Neural crest cell (in vitro differentiated cells): Measurements from ENCODE around the gene EIF3J. TPM values are rescaled to one million over a fixed set of nuclear protein-coding genes. Genes with fewer than 3 reads are reported as not detected.

ENCODE experiments used
- DNase-seq: peaks from one replicate; pipeline ENCODE4 v3.0.0; 2021; ENCODE audit warnings: low read depth, mixed read lengths, low spot score
- H3K27ac Mint-ChIP-seq: one replicate; pipeline ENCODE4 v1.8.0; 2021; ENCODE audit warnings: mild to moderate bottlenecking, mixed read lengths; ENCODE audit not compliant: unreplicated experiment
- H3K27me3 Mint-ChIP-seq: 2 replicates; pipeline ENCODE4 v1.8.0; 2021; ENCODE audit warnings: low read depth, mild to moderate bottlenecking, mixed read lengths
- H3K36me3 Mint-ChIP-seq: 2 replicates; pipeline ENCODE4 v1.8.0; 2021; ENCODE audit warnings: low read depth, mild to moderate bottlenecking, mixed read lengths
- H3K4me1 Mint-ChIP-seq: 2 replicates; pipeline ENCODE4 v1.8.0; 2021; ENCODE audit warnings: mixed read lengths
- H3K4me3 Mint-ChIP-seq: one replicate; pipeline ENCODE4 v1.8.0; 2021; ENCODE audit warnings: mild to moderate bottlenecking, mixed read lengths
- H3K9me3 Mint-ChIP-seq: 2 replicates; pipeline ENCODE4 v1.8.0; 2021; ENCODE audit warnings: mixed read lengths
- total RNA-seq: library from RNA; stranded (reverse); gene quantifications from 2 replicates; pipeline ENCODE4 v1.2.1, GENCODE V29; 2021
- TF ChIP-seq, protein P1 (sequence below): fragments of 200-600 bp; sonication (generic); conservative IDR thresholded peaks from 2 replicates; pipeline ENCODE4 v1.5.0; 2021; ENCODE audit warnings: antibody characterized with exemption, mild to moderate bottlenecking

EIF3J gene
- total RNA-seq, 1 donor from 2014 or later: 128 TPM

DNA sequence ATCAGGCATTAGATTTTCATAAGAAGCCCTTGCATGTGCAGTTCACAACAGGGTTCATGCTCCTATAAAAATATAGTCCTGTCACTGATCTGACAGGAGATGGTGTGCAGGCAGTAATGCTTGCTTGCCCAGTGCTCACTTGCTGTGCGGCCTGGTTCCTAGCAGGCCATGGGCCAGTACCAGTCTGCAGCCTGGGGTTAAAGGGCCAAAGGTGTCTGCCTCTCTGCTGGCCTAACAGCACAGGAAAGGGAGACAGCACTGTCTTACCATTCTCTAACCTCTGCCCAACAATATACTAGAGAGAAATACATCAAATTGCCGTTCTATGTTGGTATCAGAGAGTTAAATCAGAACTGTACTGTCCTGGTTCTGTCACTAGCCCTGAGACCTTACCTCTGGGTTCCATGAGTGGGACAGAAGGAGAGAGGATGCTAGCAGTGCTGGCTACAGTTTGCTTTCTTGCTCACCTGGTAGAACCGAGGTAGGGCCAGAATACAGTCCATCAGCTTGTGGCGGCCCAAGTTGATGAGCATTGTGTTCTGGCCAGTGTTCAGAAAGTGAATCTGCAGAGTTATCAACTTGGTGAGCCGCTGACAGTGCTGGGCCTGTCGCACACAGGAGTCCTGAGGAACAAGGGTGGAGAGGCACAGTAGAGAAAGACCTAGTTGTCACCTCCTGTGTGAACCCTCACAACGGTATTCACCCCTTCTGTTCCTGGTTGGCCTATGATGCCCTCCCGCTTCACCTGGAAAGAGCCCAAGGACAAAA is 28.6 kb downstream of the EIF3J start:
- H3K27me3 Mint-ChIP-seq: no peaks in the 10 kb centered on the region
- H3K4me1 Mint-ChIP-seq: no peaks in the 10 kb centered on the region
- TF ChIP-seq, protein P1, sequence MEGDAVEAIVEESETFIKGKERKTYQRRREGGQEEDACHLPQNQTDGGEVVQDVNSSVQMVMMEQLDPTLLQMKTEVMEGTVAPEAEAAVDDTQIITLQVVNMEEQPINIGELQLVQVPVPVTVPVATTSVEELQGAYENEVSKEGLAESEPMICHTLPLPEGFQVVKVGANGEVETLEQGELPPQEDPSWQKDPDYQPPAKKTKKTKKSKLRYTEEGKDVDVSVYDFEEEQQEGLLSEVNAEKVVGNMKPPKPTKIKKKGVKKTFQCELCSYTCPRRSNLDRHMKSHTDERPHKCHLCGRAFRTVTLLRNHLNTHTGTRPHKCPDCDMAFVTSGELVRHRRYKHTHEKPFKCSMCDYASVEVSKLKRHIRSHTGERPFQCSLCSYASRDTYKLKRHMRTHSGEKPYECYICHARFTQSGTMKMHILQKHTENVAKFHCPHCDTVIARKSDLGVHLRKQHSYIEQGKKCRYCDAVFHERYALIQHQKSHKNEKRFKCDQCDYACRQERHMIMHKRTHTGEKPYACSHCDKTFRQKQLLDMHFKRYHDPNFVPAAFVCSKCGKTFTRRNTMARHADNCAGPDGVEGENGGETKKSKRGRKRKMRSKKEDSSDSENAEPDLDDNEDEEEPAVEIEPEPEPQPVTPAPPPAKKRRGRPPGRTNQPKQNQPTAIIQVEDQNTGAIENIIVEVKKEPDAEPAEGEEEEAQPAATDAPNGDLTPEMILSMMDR: no peak
- no peak overlapping the region for H3K27ac Mint-ChIP-seq
- peaks cover 45% of the 10 kb centered on the region for H3K36me3 Mint-ChIP-seq
- peaks cover 4% of the 10 kb centered on the region for H3K9me3 Mint-ChIP-seq
- DNase-seq: no peak
- no peak overlapping the region for H3K4me3 Mint-ChIP-seq

DNA sequence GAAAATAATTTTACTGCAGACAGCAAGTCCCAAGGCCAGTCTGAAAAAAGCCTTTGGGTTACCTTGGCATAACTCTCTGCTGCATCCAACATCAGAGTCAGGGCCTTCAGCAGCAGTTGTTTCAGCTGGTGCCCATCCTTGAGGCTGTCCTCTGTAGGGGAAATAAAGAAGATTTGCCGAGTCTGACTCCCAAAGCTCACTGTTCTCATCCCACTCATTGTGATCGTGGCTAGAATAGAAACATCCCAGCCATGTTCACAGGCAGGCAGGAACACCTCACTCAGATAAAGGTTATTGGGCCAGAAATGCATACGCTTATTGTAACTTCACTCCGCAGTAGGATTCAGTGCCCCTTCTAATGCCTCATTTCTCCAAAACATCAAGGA is 29.2 kb downstream of the EIF3J start:
- TF ChIP-seq, protein P1: no peak
- Mint-ChIP-seq H3K4me3 (no peak overlapping the region), H3K27me3 (no peaks in the 10 kb centered on the region), H3K9me3 (peaks cover 4% of the 10 kb centered on the region), H3K4me1 (no peaks in the 10 kb centered on the region), H3K36me3 (peaks cover 45% of the 10 kb centered on the region), H3K27ac (no peak overlapping the region)
- DNase-seq: no peak

DNA sequence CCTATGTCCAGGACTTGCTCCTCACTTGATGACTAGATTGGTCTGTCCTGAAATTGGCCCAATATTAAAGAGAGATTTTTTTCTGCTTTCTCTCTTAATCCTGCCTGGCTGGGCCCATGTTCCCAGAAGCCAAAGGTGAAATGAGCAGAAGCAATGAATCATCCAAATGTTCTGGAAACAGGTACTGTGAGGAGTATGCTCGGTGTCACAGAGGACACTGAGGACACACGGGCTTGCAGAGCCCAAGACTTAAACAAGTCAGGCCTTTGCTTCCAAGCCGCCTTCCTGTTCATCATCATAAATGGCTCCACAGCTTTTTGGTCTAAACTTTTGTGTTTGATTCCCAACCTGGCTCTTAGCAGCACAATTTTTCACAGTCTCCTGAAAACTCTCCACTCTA is 31.4 kb downstream of the EIF3J start:
- Mint-ChIP-seq H3K27me3 (no peaks in the 10 kb centered on the region), H3K4me1 (no peaks in the 10 kb centered on the region), H3K27ac (no peak overlapping the region), H3K9me3 (peaks cover 4% of the 10 kb centered on the region), H3K36me3 (peaks cover 41% of the 10 kb centered on the region), H3K4me3 (no peak overlapping the region)
- TF ChIP-seq, protein P1: no peak
- DNase-seq: no peak

- Mint-ChIP-seq H3K27ac (no peak overlapping the region), H3K4me3 (no peak overlapping the region), H3K9me3 (peaks cover 4% of the 10 kb centered on the region), H3K36me3 (peaks cover 31% of the 10 kb centered on the region), H3K27me3 (no peaks in the 10 kb centered on the region), H3K4me1 (no peaks in the 10 kb centered on the region)
- TF ChIP-seq, protein P1: no peak
- no peak for DNase-seq
Measured at GRCh38 chr15:44569316-44569715, 32.4 kb downstream of the EIF3J start.

- Mint-ChIP-seq H3K4me1 (no peaks in the 10 kb centered on the region), H3K27ac (peak overlapping the region; percentile 50), H3K27me3 (no peaks in the 10 kb centered on the region), H3K36me3 (peaks cover 24% of the 10 kb centered on the region), H3K4me3 (no peak overlapping the region), H3K9me3 (no peaks in the 10 kb centered on the region)
- no peak for DNase-seq
- TF ChIP-seq, protein P1: no peak
Measured at GRCh38 chr15:44570361-44570760, 33.4 kb downstream of the EIF3J start.
